ENCODE data around the gene GADD45G. TPM values are rescaled to one million over a fixed set of nuclear protein-coding genes. Genes with fewer than 3 reads are reported as not detected.

GADD45G gene
- polyA plus RNA-seq, 1 donor from 2014 or later = 161 TPM

DNA sequence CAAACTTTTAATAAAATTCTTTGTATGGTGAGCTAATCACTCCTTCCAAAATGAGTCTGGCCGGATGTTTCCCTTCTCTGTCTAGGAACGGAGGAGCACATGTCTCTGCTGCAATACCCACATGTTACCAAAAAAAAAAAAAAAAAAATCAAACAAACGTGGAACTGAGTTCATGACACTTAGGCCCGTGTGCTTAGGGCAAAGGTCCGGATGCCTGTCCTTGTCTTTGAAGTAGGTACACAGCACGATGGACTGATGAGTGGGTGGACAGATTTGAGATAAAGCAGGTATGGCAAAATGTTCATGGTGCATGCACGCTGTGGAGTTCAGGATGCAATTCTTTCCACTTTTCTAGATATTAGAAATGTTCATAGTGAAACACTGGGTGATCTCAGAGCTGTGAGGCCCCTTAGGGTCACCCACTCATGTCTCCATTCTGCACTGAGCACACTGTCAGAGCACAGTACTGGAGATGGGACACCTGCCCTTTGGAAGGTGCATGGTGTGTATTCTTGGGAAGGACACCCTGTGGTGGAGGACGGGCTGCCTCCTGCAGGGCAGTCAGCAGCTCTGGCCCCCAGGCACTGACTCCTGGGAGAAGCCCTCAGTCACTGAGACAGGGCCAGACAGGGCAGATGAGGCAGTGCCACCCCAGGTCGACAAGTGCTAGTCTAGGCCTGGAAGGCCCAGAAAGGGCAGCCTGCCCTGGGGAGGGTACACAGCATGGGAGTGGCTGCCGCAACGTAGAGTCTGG, 43.6 kb downstream of the GADD45G start:
- H3K4me2 ChIP-seq (ENCODE audit: low read length) = no peak overlapping the region
- no peak overlapping the region for H3K4me3 ChIP-seq (ENCODE audit: low read length)
- H4K20me1 ChIP-seq (ENCODE audit: insufficient read depth) = no peaks in the 10 kb centered on the region
- no peaks in the 10 kb centered on the region for H3K9me2 ChIP-seq (ENCODE audit: insufficient read depth, low read length)
- H3F3A ChIP-seq (ENCODE audit: insufficient read depth, low read length, poor library complexity, severe bottlenecking) = no peaks in the 10 kb centered on the region
- H3K9me3 ChIP-seq (ENCODE audit: low read length) = no peaks in the 10 kb centered on the region
- H3K27ac ChIP-seq (ENCODE audit: low read length) = no peak overlapping the region
- no peak overlapping the region for H3K9ac ChIP-seq (ENCODE audit: low read length)
- H3K79me2 ChIP-seq (replicated peaks; ENCODE audit: insufficient read depth, low read length) = no peaks in the 10 kb centered on the region
- no peaks in the 10 kb centered on the region for H3K36me3 ChIP-seq (ENCODE audit: insufficient read depth, low read length)
- no peaks in the 10 kb centered on the region for H3K27me3 ChIP-seq (ENCODE audit: insufficient read depth, low read depth, low read length)
- TF ChIP-seq TAF1 (IDR thresholded peaks at IDR 0.05; ENCODE audit: low read depth) (no peak), EZH2 (IDR thresholded peaks at IDR 0.05; ENCODE audit: borderline replicate concordance, insufficient read depth, low read length, poor library complexity, severe bottlenecking) (no peak), SMC3 (conservative IDR thresholded peaks at IDR 0.05; ENCODE audit: poor library complexity) (no peak), MXI1 (conservative IDR thresholded peaks at IDR 0.05; ENCODE audit: poor library complexity, severe bottlenecking) (no peak), EP300 (conservative IDR thresholded peaks at IDR 0.05; ENCODE audit: poor library complexity, severe bottlenecking) (no peak), RAD21 (conservative IDR thresholded peaks at IDR 0.05) (no peak), POLR2AphosphoS5 (IDR thresholded peaks at IDR 0.05) (no peak)
- no peak overlapping the region for H2AFZ ChIP-seq (ENCODE audit: low read depth, low read length)

DNA sequence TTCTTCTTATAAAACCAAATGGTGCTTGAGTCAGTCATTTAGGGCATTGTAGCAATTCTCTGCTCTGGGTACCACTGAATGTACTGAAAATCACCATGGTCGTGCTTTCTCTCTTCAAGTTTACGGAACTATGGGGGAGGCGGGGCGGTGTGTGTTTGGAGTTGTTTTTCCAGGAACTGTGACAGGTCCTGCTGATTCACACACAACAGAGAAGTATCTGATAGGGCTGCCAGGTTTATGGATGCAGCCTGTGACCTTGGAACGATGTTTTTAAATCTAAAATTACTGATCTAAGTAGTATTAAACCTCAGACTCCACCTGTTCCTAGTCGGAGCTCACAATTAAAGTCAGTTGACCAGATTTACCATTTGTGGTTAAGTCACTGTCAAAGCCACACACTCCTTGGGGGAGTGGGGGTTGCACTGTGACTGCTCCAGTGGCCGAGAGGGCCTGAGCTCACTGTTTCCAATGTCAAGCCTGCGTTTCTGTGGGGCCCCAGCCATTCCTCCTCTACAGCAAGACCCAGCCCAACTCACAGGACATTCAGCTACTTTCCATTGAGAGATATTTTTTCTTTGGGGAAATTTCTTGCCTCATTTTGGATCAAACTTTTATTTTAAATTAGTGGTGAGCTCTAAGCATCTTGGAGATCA, 44.4 kb downstream of the GADD45G start:
- H4K20me1 ChIP-seq (ENCODE audit: insufficient read depth) = no peaks in the 10 kb centered on the region
- no peaks in the 10 kb centered on the region for H3K9me3 ChIP-seq (ENCODE audit: low read length)
- no peak overlapping the region for H3K4me3 ChIP-seq (ENCODE audit: low read length)
- H2AFZ ChIP-seq (ENCODE audit: low read depth, low read length) = no peak overlapping the region
- no peak overlapping the region for H3K9ac ChIP-seq (ENCODE audit: low read length)
- no peaks in the 10 kb centered on the region for H3K9me2 ChIP-seq (ENCODE audit: insufficient read depth, low read length)
- TF ChIP-seq, protein P1, sequence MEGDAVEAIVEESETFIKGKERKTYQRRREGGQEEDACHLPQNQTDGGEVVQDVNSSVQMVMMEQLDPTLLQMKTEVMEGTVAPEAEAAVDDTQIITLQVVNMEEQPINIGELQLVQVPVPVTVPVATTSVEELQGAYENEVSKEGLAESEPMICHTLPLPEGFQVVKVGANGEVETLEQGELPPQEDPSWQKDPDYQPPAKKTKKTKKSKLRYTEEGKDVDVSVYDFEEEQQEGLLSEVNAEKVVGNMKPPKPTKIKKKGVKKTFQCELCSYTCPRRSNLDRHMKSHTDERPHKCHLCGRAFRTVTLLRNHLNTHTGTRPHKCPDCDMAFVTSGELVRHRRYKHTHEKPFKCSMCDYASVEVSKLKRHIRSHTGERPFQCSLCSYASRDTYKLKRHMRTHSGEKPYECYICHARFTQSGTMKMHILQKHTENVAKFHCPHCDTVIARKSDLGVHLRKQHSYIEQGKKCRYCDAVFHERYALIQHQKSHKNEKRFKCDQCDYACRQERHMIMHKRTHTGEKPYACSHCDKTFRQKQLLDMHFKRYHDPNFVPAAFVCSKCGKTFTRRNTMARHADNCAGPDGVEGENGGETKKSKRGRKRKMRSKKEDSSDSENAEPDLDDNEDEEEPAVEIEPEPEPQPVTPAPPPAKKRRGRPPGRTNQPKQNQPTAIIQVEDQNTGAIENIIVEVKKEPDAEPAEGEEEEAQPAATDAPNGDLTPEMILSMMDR (IDR thresholded peaks at IDR 0.05; ENCODE audit: poor library complexity, severe bottlenecking) = no peak
- no peak for TF ChIP-seq EP300 (conservative IDR thresholded peaks at IDR 0.05; ENCODE audit: poor library complexity, severe bottlenecking)
- TF ChIP-seq POLR2AphosphoS5 (IDR thresholded peaks at IDR 0.05) = no peak
- no peak for TF ChIP-seq RAD21 (conservative IDR thresholded peaks at IDR 0.05)
- H3K36me3 ChIP-seq (ENCODE audit: insufficient read depth, low read length) = no peaks in the 10 kb centered on the region
- no peak overlapping the region for H3K4me2 ChIP-seq (ENCODE audit: low read length)
- H3K79me2 ChIP-seq (replicated peaks; ENCODE audit: insufficient read depth, low read length) = no peaks in the 10 kb centered on the region
- H3K27me3 ChIP-seq (ENCODE audit: insufficient read depth, low read depth, low read length) = no peaks in the 10 kb centered on the region
- no peak overlapping the region for H3K27ac ChIP-seq (ENCODE audit: low read length)
- no peaks in the 10 kb centered on the region for H3F3A ChIP-seq (ENCODE audit: insufficient read depth, low read length, poor library complexity, severe bottlenecking)

DNA sequence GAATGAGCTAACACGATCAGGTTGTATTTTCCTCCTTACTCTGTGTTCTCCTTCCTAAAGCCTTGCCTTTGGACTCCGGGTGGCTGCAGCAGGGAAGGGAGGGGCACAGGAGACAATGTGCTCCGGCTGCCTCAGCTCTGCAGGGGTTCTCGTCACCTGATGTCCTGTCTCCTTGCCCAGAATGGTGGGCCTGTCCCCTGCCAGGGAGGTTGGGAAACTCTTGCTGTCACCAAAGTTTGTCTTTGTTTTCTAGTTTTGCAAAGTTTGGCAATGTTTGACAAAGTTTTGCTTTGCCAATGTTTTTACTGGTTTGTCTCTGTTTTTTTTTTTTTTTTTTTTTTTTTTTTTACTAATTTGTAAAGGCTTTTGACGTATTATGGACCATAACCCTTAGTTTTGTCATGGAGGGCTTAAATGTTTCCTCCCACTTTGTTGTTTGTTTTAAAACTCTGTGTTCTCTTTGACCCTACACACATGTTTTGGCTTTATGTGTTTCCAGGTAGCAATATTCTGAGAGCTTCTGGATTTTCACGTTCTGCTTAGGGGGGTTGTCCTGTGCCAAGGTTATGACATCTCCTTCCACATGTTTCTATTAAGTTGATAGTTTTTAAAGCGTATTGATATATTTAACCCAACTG, 49.3 kb downstream of the GADD45G start:
- H3F3A ChIP-seq (ENCODE audit: insufficient read depth, low read length, poor library complexity, severe bottlenecking) = no peaks in the 10 kb centered on the region
- H4K20me1 ChIP-seq (ENCODE audit: insufficient read depth) = no peaks in the 10 kb centered on the region
- no peaks in the 10 kb centered on the region for H3K79me2 ChIP-seq (replicated peaks; ENCODE audit: insufficient read depth, low read length)
- H3K27me3 ChIP-seq (ENCODE audit: insufficient read depth, low read depth, low read length) = no peaks in the 10 kb centered on the region
- H3K27ac ChIP-seq (ENCODE audit: low read length) = no peak overlapping the region
- H3K36me3 ChIP-seq (ENCODE audit: insufficient read depth, low read length) = no peaks in the 10 kb centered on the region
- no peak overlapping the region for H2AFZ ChIP-seq (ENCODE audit: low read depth, low read length)
- TF ChIP-seq MXI1 (conservative IDR thresholded peaks at IDR 0.05; ENCODE audit: poor library complexity, severe bottlenecking) (no peak), RAD21 (conservative IDR thresholded peaks at IDR 0.05) (no peak), EZH2 (IDR thresholded peaks at IDR 0.05; ENCODE audit: borderline replicate concordance, insufficient read depth, low read length, poor library complexity, severe bottlenecking) (no peak), POLR2AphosphoS5 (IDR thresholded peaks at IDR 0.05) (no peak)
- TF ChIP-seq, protein P1 (IDR thresholded peaks at IDR 0.05; ENCODE audit: poor library complexity, severe bottlenecking) = no peak
- H3K9ac ChIP-seq (ENCODE audit: low read length) = no peak overlapping the region
- H3K9me3 ChIP-seq (ENCODE audit: low read length) = no peaks in the 10 kb centered on the region
- H3K4me3 ChIP-seq (ENCODE audit: low read length) = no peak overlapping the region
- H3K9me2 ChIP-seq (ENCODE audit: insufficient read depth, low read length) = no peaks in the 10 kb centered on the region
- H3K4me2 ChIP-seq (ENCODE audit: low read length) = no peak overlapping the region
